IPS-11a (cell line): Measurements from ENCODE around the gene PIM3.

Experiments
- H3K4me3 ChIP-seq: one replicate; pipeline ENCODE4 v1.5.1; 2013; ENCODE audit warnings: low read depth, low read length, control low read depth

Gene PIM3

DNA sequence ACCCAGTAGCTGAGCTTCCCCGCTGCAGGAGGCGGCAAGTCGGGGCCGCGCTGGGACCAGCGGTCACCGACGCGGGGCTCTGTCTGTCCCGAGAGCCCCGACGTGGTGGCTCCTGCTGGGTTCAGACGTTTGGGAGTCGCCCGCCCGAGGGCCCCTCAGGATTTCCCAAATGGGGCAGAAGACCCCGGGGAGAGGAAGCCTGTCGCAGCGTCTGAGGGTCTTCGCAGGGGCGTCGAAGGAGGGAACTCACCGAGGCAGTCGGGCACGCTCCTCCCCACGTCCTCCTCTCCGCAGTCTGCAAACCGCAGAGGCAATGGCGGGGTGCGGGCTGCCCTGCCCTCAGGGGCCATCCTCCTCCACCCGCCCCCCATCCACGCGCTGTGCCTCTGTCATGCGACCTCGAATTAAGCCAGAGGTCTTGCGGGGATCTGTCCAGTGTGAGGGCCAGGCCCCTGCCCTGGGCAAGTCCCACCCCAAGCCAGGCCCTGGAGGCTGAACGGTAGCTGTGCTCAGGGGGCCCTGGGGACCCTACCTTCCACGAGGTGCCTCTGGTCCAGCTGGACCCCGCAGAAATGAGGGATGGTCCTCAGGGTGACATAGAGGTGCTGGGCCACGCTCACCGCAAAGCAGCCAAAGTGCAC lies 39.5 kb downstream of the PIM3 start:
- peak overlapping the region; percentile 39 for H3K4me3 ChIP-seq

DNA sequence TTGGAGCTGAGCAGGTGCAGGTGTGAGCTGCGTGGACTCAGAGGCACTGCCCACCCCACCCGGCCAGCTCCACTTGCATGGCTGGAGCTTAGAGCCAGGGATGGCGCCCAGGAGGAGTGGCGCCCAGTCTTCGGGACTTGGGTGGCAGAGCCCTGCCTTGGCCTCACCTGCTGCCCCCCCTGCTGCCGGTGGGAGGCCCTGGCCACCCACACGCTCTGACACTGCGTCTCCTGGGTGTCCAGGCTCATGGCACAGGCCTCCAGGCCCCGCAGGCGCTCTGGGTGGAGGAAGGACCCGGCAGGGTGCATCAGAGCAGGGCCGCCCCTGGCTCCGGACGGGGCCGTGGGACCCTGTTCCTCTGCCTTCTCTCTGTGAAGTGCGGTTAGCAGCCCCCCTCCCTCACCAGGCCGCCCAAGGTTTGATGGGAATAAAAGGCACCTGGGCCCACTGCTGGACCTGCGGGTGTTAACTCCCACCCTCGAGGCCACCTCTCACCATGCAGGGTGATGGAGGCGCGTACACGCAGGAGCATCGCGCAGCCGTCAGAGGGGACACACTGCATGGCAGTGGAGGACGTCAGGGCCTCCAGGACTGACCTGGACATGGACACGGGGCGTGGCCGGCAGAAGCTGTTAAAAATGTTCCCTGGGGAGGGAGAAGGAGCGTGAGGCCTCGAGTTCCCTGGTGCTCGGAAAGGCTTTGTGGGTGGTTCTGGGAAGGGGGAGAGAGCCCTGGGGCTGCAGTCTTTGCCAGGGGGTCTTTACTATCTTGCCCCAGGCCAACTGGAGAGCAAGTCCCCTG lies 40.2 kb downstream of the PIM3 start:
- no peak overlapping the region for H3K4me3 ChIP-seq

DNA sequence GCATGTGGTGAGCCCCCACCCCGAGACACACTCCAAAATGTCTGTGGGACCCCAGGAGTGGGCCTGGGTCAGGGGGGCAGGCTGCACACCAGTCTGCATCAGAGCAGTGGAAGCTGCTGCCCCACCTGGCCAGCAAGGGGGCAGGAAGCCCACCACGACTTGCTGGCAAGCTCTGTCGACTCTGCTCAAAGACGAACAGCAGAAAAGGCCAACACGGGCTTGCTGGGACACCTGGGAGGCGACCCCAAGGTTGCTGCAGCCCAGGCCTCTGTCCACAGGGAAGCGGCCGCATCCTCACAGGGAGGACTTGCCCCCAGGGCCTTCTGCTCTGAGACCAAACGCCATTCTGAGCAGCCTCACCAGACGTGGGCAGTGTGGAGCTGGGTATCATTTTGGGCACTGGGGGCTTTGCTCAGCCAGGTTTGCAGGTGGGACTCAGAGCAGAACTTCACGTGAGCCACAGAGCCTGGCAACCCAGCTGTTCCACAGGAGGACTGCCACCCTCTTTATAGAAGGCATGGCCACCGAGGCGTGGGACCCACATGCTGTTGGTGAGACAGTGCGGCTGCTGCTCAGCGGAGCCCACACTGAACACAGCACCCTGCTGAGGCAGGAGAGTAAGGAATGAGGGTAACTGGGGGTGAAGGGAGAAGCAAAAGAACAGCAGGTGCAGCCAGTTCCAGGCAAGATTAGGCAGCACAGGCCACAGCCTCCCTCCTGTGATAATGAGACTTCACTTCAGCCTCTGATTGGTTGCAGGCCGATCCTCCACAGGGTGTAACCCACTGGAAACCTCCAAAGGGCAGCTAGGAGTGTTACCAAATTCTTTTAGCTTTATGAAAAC lies 41.0 kb downstream of the PIM3 start:
- H3K4me3 ChIP-seq = no peak overlapping the region

DNA sequence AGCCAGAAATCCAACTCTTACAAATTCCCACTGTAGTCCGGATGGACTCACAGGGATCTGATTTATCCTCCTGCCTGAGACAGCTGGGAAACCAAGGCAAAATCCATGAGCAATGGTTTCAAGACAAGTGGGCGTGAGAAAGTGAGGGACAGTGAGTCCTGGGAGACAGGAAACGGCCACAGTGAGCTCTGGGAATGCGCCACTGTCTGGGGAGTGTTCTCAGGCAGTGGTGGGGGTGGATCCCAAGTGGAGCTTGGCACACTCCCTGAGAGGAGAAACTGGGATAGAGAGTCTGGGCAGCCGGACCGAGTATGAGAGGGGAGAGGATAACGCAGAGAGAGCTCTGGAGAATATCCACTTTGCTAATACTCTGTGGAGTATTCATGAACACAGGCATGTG lies 42.2 kb downstream of the PIM3 start:
- H3K4me3 ChIP-seq = no peak overlapping the region

DNA sequence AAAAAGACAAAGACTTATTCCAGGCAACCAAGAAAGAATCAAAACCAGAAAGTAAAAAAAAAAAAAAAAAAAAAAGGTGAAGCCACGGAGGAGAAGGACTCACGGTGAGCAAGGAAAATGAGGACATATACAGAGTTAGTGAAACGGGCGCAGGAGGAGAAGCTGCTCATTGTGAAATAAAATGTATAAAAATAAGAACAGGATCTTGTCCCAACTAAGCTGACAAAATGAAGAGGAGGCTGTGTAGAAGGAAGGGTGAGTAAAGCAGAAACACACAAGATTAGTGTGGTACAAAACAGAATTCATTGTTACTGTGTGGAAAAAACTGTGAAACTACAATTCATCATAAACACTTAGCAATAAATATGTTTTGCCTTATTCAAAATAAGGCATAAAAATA lies 44.3 kb downstream of the PIM3 start:
- H3K4me3 ChIP-seq = no peak overlapping the region

DNA sequence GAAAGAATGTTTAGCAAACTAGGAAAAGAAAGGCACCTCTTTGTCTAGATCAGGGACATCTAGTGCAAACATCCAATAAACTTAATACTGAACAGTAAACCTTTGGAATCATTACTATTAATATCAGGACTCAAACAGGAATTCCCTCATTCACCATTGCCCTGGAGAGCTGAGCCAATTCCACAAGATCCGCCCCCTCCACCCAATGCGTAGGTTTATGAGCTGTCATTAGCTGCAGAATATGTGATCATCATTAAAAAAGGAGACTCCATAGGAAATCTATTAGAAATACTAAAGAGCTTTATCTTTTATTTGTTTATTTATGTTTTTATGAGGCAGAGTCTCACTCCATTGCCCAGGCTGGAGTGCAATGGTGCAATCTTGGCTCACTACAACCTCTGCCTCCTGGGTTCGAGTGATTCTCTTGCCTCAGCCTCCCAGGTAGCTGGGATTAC lies 46.5 kb downstream of the PIM3 start:
- H3K4me3 ChIP-seq = no peak overlapping the region

DNA sequence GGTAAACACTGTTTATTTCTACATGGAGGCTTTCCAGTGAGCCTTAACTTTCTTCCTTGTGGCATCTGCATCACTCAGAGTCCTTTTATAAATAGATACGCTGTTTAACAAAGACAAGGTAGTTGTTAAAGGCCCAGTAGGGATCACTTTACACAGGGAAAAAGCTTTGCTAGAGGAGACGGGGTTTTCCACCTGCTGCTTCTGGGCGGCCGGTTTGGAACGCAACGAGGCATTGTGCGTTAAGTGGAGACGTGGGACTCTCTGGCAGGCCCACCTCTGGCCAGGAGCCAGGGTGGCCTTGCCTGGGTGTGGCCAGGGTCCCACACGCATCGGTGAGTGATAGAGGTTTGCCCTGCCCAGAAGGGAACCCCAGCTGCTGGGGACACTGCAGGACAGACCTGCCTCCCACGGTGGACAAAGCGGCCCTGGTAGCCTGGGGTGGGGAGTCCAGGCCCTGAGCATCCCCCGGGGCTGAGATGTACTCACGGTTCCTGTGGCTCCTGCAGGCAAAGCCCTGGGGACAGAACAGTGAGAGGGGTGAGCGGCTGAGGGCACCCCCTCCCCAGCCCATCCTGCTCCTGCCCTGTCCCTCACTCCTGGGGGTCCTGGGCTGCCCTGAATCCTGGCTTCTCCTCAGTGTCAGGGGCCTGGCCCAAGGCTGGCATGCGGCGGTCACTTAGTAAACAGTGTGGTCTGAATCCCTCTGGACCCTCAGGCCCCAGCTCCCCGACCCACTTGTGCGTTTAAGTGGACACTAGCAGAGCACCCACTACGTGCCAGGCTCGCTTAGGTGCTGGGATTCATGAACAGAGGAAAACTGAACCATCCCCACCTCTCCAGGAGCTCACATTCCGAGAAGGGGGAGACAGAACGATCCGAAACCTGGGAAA lies 47.8 kb downstream of the PIM3 start:
- no peak overlapping the region for H3K4me3 ChIP-seq

DNA sequence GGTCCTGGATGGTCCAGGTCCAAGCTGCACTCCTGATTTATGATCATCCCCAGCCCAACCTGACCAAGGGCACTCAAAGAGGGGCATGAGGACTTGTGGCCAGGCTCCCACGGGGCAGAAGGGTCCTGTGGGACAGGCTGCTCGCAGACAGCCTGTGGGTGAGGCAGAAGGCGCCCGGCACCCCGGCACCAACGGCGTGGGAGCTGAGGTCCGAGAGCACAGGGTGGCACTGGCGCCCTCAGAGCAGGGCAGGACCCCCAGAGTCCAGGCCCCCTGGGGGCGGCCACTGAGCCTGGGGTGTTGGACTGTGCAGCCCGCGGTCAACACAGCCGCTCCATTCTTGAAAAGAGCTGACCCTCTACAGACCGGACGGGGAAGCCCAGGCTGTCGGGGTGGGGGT lies 48.7 kb downstream of the PIM3 start:
- H3K4me3 ChIP-seq = no peak overlapping the region

DNA sequence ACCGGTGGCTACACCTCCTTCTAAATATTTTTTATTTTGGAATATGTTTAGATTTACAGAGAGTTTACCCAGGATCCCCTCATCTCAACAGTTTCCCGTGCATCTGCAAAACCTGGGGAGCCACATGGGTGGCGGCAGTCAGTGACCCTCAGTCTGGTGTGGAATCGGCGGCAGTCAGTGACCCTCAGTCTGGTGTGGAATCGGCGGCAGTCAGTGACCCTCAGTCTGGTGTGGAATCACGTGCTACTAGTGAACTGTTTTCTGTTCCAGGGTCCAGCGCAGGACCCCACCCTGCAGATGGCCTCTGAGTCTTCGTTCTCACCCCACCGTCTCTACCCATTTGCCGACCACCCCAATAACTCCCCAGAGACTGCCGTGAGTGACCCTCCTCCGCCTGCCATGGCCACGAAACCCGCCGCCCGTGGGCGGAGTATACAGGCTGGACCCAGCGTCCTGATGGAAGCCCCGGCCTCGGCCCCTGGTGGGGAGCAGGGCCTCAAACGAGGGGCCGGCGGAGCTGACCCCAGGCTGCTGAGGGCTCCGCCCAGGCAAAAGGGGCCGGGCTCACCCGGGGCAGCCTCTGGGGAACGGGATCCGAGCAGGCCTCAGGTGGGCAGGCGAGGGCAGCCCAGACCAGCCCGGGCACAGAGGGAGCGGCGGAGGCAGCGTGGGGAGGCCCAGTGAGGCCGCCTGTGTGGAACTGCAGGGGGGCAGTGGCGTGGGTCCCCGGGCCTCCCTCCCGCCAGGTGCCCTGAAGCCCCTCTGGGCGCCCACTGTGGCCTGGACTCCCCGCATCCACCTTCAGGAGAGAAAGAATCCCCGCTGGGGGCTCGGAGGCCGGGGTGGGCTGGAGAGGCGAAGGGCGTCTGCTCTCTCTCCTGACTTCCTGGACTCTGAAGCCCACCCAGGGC lies 49.4 kb downstream of the PIM3 start:
- H3K4me3 ChIP-seq = no peak overlapping the region

DNA sequence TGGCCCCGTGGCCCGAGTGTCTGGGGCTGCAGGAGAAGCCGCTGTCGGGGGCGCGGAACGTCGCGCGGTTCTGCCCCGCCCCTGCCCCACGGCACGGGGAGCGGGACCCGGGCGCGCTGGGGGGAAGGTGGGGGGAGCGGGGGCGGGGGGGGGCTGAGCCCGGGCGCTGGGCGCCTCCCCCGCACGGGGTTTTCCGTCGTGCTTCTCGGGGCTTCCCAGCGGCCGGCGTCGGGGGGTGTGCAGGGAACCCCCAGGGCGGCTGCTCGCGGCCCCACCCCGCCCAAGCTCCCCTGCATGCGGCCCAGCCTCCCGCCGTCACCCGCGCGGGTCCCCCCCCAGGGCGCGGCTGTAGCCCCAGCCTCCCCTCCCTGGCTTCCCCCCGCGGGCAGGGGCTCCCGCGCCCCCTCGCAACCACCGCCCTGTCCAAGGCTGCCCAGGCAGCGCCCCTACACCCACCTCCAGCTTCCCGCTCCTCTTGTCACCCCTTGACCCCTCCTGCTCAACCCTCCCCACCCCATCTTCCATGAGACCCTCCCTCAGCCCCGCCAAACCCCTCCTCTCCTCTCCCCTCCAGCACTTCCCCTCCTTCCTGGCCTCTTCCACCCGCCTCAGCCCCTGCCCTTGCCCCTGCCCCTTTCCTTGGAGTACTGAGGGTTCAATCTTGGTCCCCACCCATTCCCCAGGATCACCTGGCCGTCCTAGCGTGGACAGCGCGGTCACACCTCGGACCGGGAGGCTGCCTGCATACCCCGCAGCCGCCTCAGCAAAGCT lies 50.3 kb downstream of the PIM3 start:
- no peak overlapping the region for H3K4me3 ChIP-seq

DNA sequence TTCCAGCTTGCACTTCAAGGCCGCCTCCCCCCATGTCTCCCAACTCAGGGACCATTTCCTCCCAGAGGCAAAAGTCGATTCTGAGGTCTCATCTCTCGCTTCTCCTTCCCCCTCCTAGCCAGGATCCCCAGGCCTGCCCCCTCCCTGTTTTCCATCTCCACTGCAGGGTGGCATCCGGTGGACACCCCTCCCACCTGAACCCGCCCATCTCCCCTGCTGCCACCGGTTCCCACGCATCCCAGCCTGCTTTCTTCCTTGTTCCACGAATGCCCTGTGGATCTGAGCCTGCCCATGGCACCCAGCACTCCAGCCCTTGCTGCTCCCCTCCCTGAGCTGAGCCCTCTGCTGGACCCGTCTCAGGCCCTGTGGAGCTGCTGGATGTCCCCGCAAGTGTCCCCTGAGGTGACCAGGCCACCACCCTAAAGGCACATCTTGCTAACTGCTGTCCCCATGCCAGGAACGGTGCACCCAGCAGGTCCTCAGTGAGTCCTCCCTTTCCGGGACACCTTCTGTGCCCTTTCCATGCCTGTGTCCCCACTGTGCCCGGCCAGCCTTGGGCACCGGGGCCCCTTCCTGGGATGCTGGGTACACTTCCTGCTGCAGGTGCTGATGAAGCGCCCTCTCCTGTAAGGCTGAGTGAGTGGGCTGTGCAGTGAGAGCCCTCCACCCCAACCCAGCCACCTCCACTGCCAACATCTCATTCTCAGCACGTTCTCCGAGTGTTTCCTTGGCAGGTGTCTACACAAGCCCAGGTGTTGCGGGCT lies 51.1 kb downstream of the PIM3 start:
- H3K4me3 ChIP-seq = no peak overlapping the region

DNA sequence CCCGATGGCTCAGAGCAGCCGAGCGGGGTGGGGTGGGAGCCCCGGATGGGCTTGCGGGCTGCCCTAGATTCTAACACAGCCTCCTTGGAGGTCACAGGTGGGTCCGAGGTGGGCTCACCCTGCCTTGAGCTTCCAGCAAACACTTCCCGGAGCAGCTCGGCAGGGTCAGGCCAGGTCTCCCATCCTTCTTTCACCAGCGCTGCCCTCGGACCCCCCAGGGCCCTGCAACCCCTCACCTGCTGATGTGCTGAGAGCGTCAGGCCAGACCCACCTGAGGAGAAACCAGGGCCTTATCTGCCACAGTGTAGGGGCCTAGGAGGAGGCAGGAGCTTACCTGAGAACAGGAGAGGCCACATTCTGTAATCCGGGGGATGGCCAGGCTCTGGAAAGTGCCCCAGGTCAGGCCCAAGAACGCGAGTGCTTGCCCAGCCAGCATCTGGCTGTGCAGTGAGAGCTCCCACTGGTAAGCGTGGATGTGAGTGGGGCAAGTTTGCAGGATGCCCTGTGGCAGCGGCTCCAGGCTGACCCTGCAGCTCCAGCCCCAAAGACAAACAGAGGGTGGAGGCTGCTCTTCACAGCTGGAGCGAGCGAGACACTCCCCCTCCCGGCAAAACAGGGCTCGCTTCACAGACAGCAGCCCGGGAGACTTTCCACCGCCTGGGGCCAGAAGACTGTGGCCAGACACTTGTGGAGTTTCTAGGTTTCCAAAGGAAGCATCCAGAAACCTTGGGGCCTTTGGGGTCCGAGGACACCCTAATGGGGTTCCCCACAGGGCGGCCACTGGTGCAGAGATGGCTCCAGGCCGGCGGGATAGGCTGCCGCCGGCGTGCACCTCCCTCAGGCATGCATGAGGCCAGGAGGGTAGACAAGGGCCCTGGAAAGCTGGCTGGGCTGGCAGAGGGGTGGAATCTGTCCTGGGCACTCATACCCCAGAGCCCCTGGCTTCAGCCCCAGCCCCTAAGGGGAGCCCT lies 51.9 kb downstream of the PIM3 start, which contains the start of gene IL17REL:
Gene IL17REL (minus strand): TSS at position 555 of the 971 bp plus-strand sequence. CDS start 119 bp downstream, at position 436.
- no peak within 1 kb of the TSS for H3K4me3 ChIP-seq
